ENCODE measurements around the gene ARHGEF1.
"Not testable (repeated sequence)": the region's sequence is repeated elsewhere in the genome, so short reads cannot be mapped to it uniquely, and the experiment has no call there.

ARHGEF1 gene

GRCh38 chr19:41905273-41906002, 22.5 kb downstream of the ARHGEF1 start:
- DNase-seq (ENCODE audit: low read depth, low spot score), result no peak

- no peak for DNase-seq (ENCODE audit: low read depth, low spot score)
Measured at GRCh38 chr19:41906271-41906670, 23.3 kb downstream of the ARHGEF1 start.

- no peak for DNase-seq (ENCODE audit: low read depth, low spot score)
Measured at GRCh38 chr19:41906916-41907680, 24.1 kb downstream of the ARHGEF1 start.

- DNase-seq (ENCODE audit: low read depth, low spot score), result no peak
Measured at GRCh38 chr19:41907994-41908615, 25.1 kb downstream of the ARHGEF1 start.

GRCh38 chr19:41908724-41909464, 25.9 kb downstream of the ARHGEF1 start:
- no peak for DNase-seq (ENCODE audit: low read depth, low spot score)

- no peak for DNase-seq (ENCODE audit: low read depth, low spot score)
Measured at GRCh38 chr19:41909706-41910105, 26.7 kb downstream of the ARHGEF1 start.

- no peak for DNase-seq (ENCODE audit: low read depth, low spot score)
Measured at GRCh38 chr19:41910240-41910991, 27.4 kb downstream of the ARHGEF1 start.

- no peak for DNase-seq (ENCODE audit: low read depth, low spot score)
Measured at GRCh38 chr19:41910992-41911888, 28.3 kb downstream of the ARHGEF1 start.

GRCh38 chr19:41911889-41912731, 29.1 kb downstream of the ARHGEF1 start:
- DNase-seq (ENCODE audit: low read depth, low spot score), result no peak

GRCh38 chr19:41912899-41913537, 30.0 kb downstream of the ARHGEF1 start:
- no peak for DNase-seq (ENCODE audit: low read depth, low spot score)

- no peak for DNase-seq (ENCODE audit: low read depth, low spot score)
Measured at GRCh38 chr19:41913538-41914423, 30.8 kb downstream of the ARHGEF1 start.

- not testable (repeated sequence) for DNase-seq (ENCODE audit: low read depth, low spot score)
Measured at GRCh38 chr19:41914424-41914834, 31.4 kb downstream of the ARHGEF1 start.

- no peak for DNase-seq (ENCODE audit: low read depth, low spot score)
Measured at GRCh38 chr19:41915021-41915775, 32.2 kb downstream of the ARHGEF1 start.

- DNase-seq (ENCODE audit: low read depth, low spot score), result no peak
Measured at GRCh38 chr19:41915776-41916414, 32.9 kb downstream of the ARHGEF1 start.

- DNase-seq (ENCODE audit: low read depth, low spot score), result no peak
Measured at GRCh38 chr19:41917676-41918075, 34.7 kb downstream of the ARHGEF1 start.

- DNase-seq (ENCODE audit: low read depth, low spot score), result no peak
Measured at GRCh38 chr19:41918095-41918494, 35.1 kb downstream of the ARHGEF1 start.

Data from ELF-1 (cell line).